8988T (cell line): Measurements from ENCODE around the gene METAP1.
"Not testable (repeated sequence)": the region's sequence is repeated elsewhere in the genome, so short reads cannot be mapped to it uniquely, and the experiment has no call there.

ENCODE experiments used
- DNase-seq: peaks from one replicate; pipeline ENCODE4 v3.0.0; 2011

Gene METAP1

DNA sequence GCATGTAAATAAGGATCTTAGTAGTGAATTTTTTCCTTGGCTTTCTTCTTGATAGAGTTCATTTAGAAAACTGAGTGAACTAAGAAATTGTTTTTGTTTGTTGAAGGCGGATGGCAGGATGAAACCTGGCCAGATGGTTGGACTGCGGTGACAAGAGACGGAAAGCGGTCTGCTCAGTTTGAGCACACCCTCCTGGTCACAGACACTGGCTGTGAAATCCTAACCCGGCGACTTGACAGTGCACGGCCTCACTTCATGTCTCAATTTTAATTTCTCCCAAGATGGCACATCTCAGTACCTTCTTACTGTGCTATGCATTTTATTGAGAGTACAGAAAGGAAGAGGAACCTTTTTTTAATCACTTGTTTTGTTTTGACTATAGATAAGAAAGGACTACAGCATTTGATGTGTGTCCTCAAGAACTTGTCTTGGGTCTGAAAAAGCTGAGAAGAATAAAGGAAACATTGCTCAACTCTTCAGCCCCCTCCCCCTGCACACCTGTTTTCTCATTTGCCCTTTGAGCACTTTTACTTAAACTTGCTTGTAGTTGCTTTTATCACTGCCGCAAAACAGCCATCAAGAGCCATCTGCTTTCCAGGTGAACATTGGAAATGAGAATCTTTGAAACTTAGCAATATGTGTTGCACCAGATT lies 65.7 kb downstream of the METAP1 start:
- DNase-seq = no peak

DNA sequence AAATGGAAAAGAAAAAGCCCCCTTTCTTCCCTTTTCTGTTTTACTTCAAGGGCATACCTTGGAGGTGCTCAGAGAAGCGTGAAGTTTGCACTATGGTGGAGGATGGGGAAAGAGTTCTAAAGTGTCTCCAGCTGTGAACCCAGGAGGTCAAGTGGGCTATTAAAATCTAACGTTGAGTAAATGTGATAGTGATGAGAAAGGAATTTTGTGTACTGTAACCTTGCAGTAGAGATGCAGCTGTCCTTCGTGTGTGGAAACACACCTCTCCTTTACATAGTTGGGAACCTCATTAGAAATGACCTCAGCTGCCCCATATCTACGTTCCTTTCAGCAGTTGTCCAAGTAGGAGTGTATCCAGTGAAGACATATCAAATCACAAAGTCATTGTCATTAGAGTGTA lies 66.6 kb downstream of the METAP1 start:
- no peak for DNase-seq

GRCh38 chr4:99065521-99065920 lies 70.0 kb downstream of the METAP1 start:
- DNase-seq = not testable (repeated sequence)

- no peak for DNase-seq
Measured at GRCh38 chr4:99067617-99068016, 72.1 kb downstream of the METAP1 start.

DNA sequence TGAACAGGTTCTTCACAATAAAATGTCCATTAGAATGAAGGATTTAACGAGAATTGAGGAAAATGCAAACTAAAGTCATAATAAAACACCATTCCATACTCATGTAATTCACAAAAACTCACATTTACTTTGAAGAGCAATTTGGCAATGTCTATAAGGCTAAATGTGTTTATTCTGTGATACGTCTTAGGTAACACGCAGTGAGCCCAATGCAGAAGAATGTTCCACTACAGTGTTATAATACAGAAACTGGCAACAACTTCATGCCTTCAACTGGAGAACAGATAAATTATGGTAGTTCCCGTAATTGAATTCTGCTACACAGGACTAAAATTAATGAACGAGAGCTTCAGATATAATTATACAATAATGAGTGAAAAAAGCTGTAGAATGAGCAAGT lies 75.6 kb downstream of the METAP1 start:
- DNase-seq = no peak

DNA sequence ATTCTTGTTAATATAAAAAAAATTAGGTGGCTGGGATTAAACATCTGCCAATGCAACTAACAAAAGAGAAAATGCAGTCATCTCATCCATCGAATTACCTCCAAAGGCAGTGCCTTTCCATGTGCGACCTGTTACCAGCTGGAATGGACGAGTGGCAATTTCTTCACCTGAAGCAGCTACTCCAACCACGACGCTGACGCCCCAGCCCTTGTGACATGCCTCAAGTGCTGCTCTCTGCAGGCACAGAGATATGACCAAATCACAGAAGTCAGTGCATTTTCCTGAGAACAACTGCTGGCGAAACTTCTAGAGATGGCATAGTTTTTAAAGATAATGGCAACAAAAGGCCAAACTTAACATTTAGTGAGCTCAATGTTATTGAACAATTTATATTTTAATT lies 79.3 kb downstream of the METAP1 start:
- DNase-seq = no peak

GRCh38 chr4:99076292-99076976 lies 80.9 kb downstream of the METAP1 start:
- no peak for DNase-seq

DNA sequence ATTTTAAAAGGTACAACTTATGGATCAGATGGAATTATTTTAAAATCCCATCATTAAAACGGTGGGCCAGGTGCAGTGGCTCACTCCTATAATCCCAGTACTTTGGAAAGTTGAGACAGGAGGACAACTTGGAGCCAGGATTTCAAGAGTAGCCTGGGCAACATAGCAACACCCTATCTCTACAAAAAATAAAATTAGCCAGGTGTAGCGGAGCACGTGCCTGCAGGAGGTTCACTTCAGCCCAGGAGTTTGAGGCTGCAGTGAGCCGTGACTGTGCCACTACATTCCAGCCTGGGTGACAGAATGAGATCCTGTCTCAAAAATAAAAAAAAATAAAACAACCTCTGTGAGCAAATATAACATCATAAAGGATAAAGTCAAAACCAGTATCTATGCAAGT lies 81.7 kb downstream of the METAP1 start:
- DNase-seq = no peak

- no peak for DNase-seq
Measured at GRCh38 chr4:99078336-99078735, 82.8 kb downstream of the METAP1 start.

- DNase-seq = no peak
Measured at GRCh38 chr4:99078931-99079624, 83.6 kb downstream of the METAP1 start.

DNA sequence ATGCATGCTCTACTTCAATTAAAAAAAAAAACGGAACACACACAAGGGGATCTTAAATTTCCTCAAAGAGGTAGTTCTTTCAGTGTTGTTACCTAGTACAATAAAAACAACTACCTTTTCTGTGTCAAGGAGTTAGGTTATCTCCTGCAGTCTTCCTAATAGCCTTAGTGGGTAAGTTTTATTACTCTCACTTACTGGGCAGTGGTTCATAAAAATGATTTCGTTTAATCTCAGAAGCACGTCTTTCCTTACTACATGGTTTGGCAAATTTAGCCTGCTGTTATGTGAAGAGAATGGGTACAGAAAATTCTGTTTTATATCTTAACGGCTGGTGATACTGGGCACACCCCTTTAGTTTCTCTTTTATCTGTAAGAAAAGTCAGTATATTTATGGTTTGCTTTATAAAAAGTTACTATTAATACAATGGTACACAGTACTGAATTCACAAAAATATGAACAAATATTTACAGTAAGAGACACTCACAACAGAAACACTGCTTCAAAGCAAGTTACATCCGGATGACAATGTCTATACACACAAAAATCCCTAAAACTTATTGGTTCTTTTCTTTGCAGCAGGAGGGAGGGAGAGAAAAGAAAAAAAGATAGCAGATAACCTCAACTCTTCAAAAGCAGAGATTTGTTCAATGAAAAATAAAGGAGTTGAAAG lies 84.2 kb downstream of the METAP1 start:
- no peak for DNase-seq

DNA sequence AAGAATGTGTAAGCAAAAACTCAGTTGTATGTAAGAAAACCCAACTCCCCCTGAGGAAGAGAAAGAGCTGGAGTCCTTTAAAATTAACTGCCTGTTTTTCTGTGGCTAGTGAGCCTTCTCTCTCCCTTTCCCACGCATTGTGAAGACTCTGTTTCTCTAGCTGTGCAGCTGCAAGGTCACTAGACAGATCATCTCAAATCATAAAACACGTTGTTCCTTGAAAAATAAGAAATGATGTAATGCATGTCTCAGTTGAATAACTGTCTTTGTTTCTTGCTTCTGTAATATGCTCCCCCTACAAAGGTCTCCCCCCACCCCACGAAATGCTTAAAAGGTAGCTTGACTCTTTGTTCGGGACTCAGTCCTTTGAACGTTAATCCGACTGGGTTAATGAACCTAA lies 85.3 kb downstream of the METAP1 start:
- not testable (repeated sequence) for DNase-seq

DNA sequence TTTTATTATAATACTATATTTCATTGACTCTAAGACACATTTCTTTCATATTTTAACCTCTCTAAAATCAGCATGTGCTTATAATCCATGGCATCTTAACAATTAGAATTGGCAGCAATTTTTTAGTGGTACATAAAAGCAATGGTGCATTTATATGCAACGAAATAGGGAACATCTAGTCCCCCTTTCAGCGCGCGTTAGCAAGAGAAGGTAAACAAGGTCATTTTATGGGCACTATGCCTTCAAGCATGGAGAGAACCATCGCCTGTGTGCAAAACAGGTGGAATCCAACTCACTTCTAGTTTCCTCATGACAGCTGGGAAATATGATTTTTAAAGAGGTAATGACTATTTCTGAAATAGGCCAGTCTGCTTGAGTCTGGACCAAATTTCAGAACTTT lies 86.7 kb downstream of the METAP1 start:
- DNase-seq = no peak

GRCh38 chr4:99084595-99084994 lies 89.1 kb downstream of the METAP1 start:
- no peak for DNase-seq

DNA sequence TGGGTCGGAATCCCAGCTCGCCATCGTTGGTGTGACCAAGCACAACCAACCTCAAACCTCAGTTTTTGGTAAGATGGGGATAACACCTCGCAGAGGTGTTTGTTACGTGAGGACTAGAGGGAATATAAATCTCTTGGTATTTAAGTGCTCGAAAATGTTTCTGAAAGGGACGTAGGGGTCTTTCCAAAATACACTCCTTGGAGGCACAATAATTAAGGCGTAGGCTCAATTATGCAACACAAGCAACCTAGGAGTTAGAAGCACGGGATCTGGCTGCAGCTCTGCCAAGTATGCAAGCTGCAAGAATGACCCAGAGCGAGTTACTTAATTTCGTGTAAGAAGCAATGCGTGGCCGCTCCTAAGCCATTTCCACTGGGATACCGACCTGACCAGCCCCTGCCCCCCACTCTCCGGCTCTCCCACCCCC lies 92.5 kb downstream of the METAP1 start:
- no peak for DNase-seq

DNA sequence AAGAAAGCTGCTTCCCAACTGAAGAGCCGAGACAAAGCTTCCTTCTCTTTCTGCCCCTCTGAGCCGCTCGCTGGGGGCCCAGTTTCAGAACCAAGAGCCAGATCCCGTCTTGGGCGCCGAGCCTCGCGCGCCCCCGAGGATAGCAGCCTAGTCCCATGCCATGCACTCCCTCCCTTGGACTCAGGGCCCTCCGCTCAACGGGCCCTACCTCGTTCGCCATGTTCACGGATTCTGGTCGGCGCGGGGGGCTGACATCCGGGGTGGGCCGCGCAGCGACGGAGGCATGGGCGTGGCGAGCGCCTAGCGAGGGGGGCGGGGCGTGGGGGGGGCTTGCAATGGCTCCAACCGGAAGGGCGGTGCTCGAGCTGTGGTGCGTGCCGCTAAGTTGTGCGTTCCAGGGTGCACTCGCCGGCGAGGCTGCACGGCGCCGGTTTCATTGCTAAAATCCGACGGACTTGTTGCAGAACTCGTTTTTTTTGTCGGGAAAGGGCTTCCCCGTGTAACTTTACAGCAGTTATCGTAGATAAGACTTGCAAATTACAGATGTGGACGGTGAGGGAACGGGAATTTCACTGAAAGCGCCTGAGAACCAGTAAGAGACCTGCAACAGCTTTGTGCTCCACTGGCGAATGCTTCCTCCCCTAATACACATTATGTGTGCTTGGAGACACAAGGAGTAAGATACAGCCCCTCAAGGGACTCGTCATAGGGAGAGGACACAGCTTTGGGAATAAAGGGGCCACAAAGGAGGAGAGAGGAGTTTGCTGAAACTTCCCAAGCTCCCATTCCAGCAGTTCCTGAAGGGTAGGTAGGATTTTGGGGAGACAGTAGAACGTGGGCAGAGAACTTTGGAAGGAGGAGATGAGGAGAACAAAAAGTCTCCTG lies 93.2 kb downstream of the METAP1 start, which contains the start of gene ADH5:
TSS of gene ADH5 (minus strand) at position 308 of the 885 bp plus-strand sequence. CDS start at position 220, 88 bp downstream.
- peak; percentile 56 for DNase-seq

DNA sequence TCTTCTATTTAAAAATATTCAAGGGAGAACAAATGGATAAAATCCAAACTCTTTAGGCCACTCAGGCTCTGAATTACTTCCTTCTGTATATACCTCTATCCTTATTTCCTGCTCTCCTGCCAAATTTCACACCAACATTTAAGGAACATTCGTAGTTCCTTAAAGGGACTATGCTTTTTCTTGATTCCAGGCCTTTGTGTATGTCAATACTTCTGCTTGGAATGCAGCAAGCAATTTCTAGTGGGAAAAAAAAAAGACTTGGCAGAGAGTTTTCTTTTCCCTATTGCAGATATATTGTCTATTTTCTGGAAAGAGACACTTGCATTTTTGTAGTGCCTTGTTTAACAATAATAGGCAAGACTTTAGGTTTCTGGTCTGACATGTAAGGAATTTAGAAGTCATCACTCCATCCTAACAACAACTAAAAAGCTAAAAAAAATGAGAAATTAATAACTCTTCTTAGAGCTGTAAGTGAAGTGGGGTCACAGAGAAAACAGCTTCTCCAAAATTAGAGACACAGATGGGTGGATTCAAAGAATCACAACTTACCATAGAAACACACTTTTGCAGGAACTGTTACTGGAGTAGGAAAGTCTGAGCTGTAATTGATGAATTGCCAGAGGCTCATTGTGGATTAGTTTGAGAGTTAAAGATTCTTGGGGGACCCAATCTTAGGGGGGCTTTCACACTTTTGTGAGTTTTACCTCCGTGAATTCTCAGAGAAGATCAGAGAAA lies 95.1 kb downstream of the METAP1 start:
- no peak for DNase-seq

- DNase-seq = no peak
Measured at GRCh38 chr4:99091216-99091575, 95.7 kb downstream of the METAP1 start.

GRCh38 chr4:99091841-99092240 lies 96.3 kb downstream of the METAP1 start:
- not testable (repeated sequence) for DNase-seq

DNA sequence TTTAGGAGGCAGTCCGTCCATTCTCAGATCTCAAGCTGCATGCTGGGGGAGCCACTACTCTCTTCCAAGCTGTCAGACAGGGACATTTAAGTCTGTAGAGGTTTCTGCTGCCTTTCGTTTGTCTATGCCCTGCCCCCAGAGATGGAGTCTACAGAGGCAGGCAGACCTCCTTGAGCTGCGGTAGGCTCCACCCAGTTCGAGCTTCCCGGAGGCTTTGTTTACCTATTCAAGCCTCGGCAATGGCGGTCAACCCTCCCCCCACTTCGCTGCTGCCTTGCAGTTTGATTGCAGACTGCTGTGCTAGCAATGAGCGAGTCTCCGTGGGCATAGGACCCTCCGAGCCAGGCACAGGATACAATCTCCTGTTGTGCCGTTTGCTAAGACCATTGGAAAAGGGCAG lies 103.8 kb downstream of the METAP1 start:
- no peak for DNase-seq

GRCh38 chr4:99099814-99100213 lies 104.3 kb downstream of the METAP1 start:
- DNase-seq = not testable (repeated sequence)

GRCh38 chr4:99100876-99101275 lies 105.4 kb downstream of the METAP1 start:
- DNase-seq = no peak
